Osteoblast (primary cell): ENCODE results near the gene FCF1. TPM values are rescaled to one million over a fixed set of nuclear protein-coding genes. Genes with fewer than 3 reads are reported as not detected.

Source experiments
- DNase-seq: peaks from one replicate; pipeline ENCODE4 v3.0.0; 2011; ENCODE audit warnings: low spot score, mixed read lengths; ENCODE audit not compliant: insufficient read length; ENCODE audit errors: missing footprints
- H2AFZ ChIP-seq: 2 replicates; pipeline ENCODE4 v1.6.0; 2011; ENCODE audit warnings: mild to moderate bottlenecking, low read length
- H3K27ac ChIP-seq: 2 replicates; pipeline ENCODE4 v1.5.1; 2011; ENCODE audit warnings: mild to moderate bottlenecking, low read depth, low read length, moderate library complexity
- H3K27me3 ChIP-seq: 2 replicates; pipeline ENCODE4 v1.6.0; 2012; ENCODE audit warnings: mild to moderate bottlenecking, control low read depth, inconsistent platforms, low read length, moderate library complexity; ENCODE audit not compliant: insufficient read depth
- H3K36me3 ChIP-seq: 2 replicates; pipeline ENCODE4 v1.5.1; 2011; ENCODE audit warnings: mild to moderate bottlenecking, low read length, control low read depth, moderate library complexity; ENCODE audit not compliant: insufficient read depth
- H3K4me1 ChIP-seq: 2 replicates; pipeline ENCODE4 v1.5.1; 2011; ENCODE audit warnings: mild to moderate bottlenecking, low read length, control low read depth, moderate library complexity; ENCODE audit not compliant: insufficient read depth
- H3K4me2 ChIP-seq: 2 replicates; pipeline ENCODE4 v1.6.0; 2011; ENCODE audit warnings: mild to moderate bottlenecking, low read length; ENCODE audit not compliant: insufficient read depth
- H3K4me3 ChIP-seq: fragments of 200-600 bp; sonication (generic); 3 replicates; pipeline ENCODE4 v1.5.1; 2012; ENCODE audit warnings: mild to moderate bottlenecking, low read length, inconsistent platforms; ENCODE audit not compliant: insufficient read depth
- H3K79me2 ChIP-seq: 2 replicates; pipeline ENCODE4 v1.6.0; 2012; ENCODE audit warnings: mild to moderate bottlenecking, low read length, control low read depth, inconsistent platforms; ENCODE audit not compliant: insufficient read depth
- H3K9me3 ChIP-seq: 2 replicates; pipeline ENCODE4 v1.5.1; 2011; ENCODE audit warnings: low read depth, low read length, control low read depth
- H4K20me1 ChIP-seq: 2 replicates; pipeline ENCODE4 v1.6.0; 2012; ENCODE audit warnings: mild to moderate bottlenecking, low read length, control low read depth; ENCODE audit not compliant: insufficient read depth
- CTCF ChIP-seq: IDR thresholded peaks from 2 replicates; pipeline ENCODE4 v1.5.1; 2011; ENCODE audit warnings: mild to moderate bottlenecking, low read depth, low read length, moderate library complexity; ENCODE audit errors: extremely low read depth
- total RNA-seq: library from RNA; depleted of rRNA; stranded (reverse); fragments of >200 nt; gene quantifications from 2 replicates; pipeline ENCODE4 v1.2.3, GENCODE V29; 2012

Gene FCF1
- total RNA-seq, 1 donor = 35.1 TPM

DNA sequence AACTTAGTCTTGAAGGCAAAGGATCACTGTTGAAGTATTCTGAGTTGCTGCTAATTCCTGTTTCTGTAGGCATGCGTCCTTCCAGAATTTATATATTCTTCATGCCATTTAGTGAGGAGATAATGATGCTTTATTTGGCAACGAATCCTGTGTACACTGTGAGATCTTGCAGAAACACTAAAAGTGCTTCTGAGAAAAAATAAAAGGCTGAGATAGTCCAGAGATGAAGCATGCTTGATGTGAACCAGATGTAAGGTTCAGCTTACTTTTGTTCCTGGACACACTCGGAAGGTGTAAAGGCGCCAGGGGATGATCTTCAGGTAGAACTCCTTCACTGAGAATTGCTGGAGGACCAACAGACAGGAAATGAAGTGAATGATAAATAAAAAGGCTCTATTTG, 39.2 kb upstream of the FCF1 start:
- Histone ChIP-seq H3K36me3 (peaks cover 55% of the 10 kb centered on the region), H3K27me3 (no peaks in the 10 kb centered on the region), H4K20me1 (no peaks in the 10 kb centered on the region), H3K4me3 (no peak overlapping the region), H3K4me1 (peaks cover 20% of the 10 kb centered on the region), H2AFZ (no peak overlapping the region), H3K9me3 (no peaks in the 10 kb centered on the region), H3K4me2 (no peak overlapping the region), H3K79me2 (no peaks in the 10 kb centered on the region), H3K27ac (no peak overlapping the region)
- no peak for TF ChIP-seq CTCF
- DNase-seq = no peak

DNA sequence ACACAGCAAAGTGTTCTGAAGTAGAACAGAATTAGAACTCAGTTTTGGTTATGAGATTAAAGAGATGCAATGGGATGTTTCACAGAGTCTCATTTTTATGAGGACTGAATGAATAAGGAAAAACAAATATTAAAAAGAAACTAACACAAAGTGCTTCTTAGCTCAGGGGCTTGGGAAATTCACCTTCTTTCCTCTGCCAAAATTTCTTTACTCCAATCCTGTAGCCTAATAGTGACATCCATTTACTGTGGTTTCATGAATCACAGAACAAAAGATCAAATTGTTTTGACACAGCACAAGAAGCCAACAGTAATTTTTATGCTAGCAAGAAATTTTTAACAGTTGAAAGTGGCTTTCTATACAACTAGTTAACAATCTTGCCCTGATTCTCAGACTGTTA, 37.7 kb upstream of the FCF1 start:
- H3K4me2 ChIP-seq = no peak overlapping the region
- H3K27ac ChIP-seq = no peak overlapping the region
- no peak overlapping the region for H3K4me3 ChIP-seq
- no peaks in the 10 kb centered on the region for H3K27me3 ChIP-seq
- H3K36me3 ChIP-seq = peaks cover 45% of the 10 kb centered on the region
- no peaks in the 10 kb centered on the region for H4K20me1 ChIP-seq
- no peak overlapping the region for H2AFZ ChIP-seq
- TF ChIP-seq CTCF = no peak
- H3K9me3 ChIP-seq = no peaks in the 10 kb centered on the region
- DNase-seq = no peak
- H3K4me1 ChIP-seq = peaks cover 20% of the 10 kb centered on the region
- H3K79me2 ChIP-seq = peaks cover 2% of the 10 kb centered on the region

DNA sequence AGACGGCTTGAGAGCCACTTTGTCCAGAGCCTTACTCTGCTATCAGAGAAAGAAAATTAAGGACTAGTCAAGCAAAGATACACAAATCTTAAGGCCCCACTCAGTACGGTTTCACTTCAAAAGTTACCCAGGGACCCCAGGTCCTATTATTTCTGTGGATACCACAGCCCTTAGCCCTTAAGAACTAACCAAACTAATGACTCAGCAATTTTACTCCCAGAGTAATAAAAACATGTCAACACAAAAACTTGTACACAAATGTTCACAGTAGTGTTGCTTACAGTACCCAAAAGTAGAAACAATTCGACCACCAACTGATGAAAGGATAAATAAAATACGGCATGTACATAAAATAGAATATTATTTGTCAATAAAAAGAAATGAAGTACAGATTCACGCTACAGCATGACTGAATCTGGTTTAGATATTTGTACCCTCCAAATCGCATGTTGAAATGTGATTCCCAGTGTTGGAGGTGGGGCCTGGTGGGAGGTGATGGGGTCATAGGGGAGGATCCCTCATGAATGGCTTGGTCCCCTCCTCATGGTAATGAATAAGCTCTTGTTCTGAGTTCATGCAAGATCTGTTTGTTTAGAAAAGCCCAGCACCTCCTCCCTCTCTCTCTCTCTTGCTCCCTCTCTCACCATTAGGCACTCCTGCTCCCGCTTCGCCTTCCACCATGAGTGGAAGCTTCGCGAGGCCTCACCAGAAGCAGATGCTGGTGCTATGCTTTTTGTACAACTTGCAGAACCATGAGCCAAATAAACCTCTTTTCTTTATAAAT, 30.6 kb upstream of the FCF1 start:
- Histone ChIP-seq H3K4me3 (no peak overlapping the region), H2AFZ (no peak overlapping the region), H3K4me1 (no peaks in the 10 kb centered on the region), H3K79me2 (peaks cover 10% of the 10 kb centered on the region), H3K27ac (no peak overlapping the region), H4K20me1 (no peaks in the 10 kb centered on the region), H3K4me2 (no peak overlapping the region), H3K9me3 (no peaks in the 10 kb centered on the region), H3K36me3 (peaks cover 41% of the 10 kb centered on the region), H3K27me3 (no peaks in the 10 kb centered on the region)
- TF ChIP-seq CTCF = no peak
- no peak for DNase-seq

GRCh38 chr14:74683406-74683805, 29.5 kb upstream of the FCF1 start:
- Histone ChIP-seq H3K27ac (no peak overlapping the region), H3K9me3 (no peaks in the 10 kb centered on the region), H4K20me1 (no peaks in the 10 kb centered on the region), H2AFZ (no peak overlapping the region), H3K4me3 (no peak overlapping the region), H3K27me3 (no peaks in the 10 kb centered on the region), H3K4me1 (no peaks in the 10 kb centered on the region), H3K36me3 (peaks cover 44% of the 10 kb centered on the region), H3K79me2 (peaks cover 12% of the 10 kb centered on the region), H3K4me2 (no peak overlapping the region)
- no peak for TF ChIP-seq CTCF
- DNase-seq = no peak
